ENCODE data around the gene ADAMTS1. TPM values are rescaled to one million over a fixed set of nuclear protein-coding genes. Genes with fewer than 3 reads are reported as not detected.

ADAMTS1 gene
- total RNA-seq, 4 donors from 2014 or later: 29.8 to 54.8 (median 44.3) TPM

DNA sequence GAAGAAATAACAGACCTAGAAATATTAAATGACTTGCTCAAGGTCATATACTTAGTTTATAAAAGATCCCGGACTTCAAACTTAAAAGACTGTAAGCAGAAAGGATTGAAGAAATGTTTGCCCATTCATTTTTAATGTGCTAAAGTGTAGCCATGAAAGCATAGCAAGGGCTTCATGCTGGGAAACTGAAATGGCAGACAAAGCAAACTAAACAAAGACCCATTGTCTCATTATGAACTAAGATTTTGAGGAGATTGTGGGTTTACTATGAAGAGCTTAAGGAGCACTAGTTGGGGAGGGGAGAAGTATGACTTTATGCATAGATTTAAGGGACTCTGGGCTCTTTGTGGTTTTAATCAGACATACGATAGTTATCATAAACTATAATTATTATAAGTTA, 26.3 kb downstream of the ADAMTS1 start:
- Histone ChIP-seq H3K4me1 (no peaks in the 10 kb centered on the region), H3K36me3 (no peaks in the 10 kb centered on the region), H3K27ac (no peak overlapping the region), H3K27me3 (no peaks in the 10 kb centered on the region), H3K9me3 (no peaks in the 10 kb centered on the region), H3K4me3 (no peak overlapping the region)
- 85 to 90% methylated on average over 2 of the region's 2 CpGs for WGBS, 2 donors (ENCODE audit: low coverage in 1 of 2)
- TF ChIP-seq POLR2A (IDR thresholded peaks at IDR 0.05) (no peak), EP300 (IDR thresholded peaks at IDR 0.05; ENCODE audit: low read depth) (no peak), POLR2AphosphoS5 (IDR thresholded peaks at IDR 0.05) (no peak)
- TF ChIP-seq, protein P1, sequence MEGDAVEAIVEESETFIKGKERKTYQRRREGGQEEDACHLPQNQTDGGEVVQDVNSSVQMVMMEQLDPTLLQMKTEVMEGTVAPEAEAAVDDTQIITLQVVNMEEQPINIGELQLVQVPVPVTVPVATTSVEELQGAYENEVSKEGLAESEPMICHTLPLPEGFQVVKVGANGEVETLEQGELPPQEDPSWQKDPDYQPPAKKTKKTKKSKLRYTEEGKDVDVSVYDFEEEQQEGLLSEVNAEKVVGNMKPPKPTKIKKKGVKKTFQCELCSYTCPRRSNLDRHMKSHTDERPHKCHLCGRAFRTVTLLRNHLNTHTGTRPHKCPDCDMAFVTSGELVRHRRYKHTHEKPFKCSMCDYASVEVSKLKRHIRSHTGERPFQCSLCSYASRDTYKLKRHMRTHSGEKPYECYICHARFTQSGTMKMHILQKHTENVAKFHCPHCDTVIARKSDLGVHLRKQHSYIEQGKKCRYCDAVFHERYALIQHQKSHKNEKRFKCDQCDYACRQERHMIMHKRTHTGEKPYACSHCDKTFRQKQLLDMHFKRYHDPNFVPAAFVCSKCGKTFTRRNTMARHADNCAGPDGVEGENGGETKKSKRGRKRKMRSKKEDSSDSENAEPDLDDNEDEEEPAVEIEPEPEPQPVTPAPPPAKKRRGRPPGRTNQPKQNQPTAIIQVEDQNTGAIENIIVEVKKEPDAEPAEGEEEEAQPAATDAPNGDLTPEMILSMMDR (IDR thresholded peaks at IDR 0.05): no peak
- in situ Hi-C loops (cut with MboI; ENCODE audit: low pct_ligation_motif_present in 1 of 4, low pct_unique_long_range_greater_than_20kb in 1 of 4, low sequenced_read_pairs in 3 of 4) (no loop called here), intact Hi-C loops (cut with DNase I; ENCODE audit: low total_unique reads) (no loop called here)
- no peak for DNase-seq

DNA sequence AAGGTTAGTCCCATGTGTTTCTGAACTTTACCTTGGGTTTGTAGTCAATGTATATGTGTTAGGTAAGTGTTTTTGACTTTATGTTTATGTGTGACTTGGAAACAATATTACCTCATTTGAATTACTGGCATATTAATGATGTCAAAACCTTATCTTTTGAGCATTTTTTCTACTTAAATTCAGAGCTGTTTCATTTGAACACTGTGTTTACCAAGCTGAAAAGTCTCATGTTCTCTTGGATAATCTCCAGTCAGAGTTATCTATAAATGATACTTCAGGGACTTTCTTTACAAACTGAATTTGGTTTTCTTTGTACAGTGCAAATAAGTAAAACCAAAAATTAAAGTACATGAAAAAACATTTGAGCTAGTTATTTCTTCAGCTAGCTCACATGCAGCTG, 30.0 kb downstream of the ADAMTS1 start:
- Histone ChIP-seq H3K9me3 (no peaks in the 10 kb centered on the region), H3K36me3 (no peaks in the 10 kb centered on the region), H3K27me3 (no peaks in the 10 kb centered on the region), H3K4me3 (no peak overlapping the region), H3K27ac (no peak overlapping the region), H3K4me1 (peaks cover 0 to 6% (median 0%) of the 10 kb centered on the region in 4 donors)
- no peak for TF ChIP-seq EP300 (IDR thresholded peaks at IDR 0.05; ENCODE audit: low read depth)
- TF ChIP-seq POLR2A (IDR thresholded peaks at IDR 0.05): no peak
- no peak for TF ChIP-seq POLR2AphosphoS5 (IDR thresholded peaks at IDR 0.05)
- TF ChIP-seq, protein P1 (IDR thresholded peaks at IDR 0.05): no peak
- DNase-seq: no peak
- intact Hi-C loops (cut with DNase I; ENCODE audit: low total_unique reads) (no loop called here), in situ Hi-C loops (cut with MboI; ENCODE audit: low pct_ligation_motif_present in 1 of 4, low pct_unique_long_range_greater_than_20kb in 1 of 4, low sequenced_read_pairs in 3 of 4) (no loop called here)

DNA sequence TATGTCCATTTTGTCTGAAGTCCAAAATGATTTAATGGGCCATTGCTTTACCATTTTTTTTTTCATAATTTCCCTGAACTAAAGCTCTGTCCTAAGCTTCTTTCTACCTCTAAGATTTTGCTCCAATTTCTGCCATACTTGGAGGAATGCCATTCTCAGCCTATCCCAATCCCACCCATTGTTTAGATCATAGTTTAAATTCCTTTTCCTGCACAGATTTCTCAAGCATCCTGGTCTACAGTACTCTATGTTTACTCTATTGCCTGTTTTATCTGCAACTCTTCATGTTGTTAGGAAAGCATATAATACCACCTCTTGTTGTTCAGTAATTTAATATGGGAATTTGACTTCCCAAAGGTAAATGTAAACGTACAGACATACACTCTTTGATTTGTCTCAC, 30.8 kb downstream of the ADAMTS1 start:
- Histone ChIP-seq H3K27ac (no peak overlapping the region), H3K36me3 (no peaks in the 10 kb centered on the region), H3K9me3 (no peaks in the 10 kb centered on the region), H3K4me3 (no peak overlapping the region), H3K4me1 (peaks cover 0 to 6% (median 0%) of the 10 kb centered on the region in 4 donors), H3K27me3 (no peaks in the 10 kb centered on the region)
- WGBS, 2 donors (ENCODE audit: low coverage in 1 of 2): 13 to 33% methylated on average over 1 of the region's 1 CpG
- in situ Hi-C loops (cut with MboI; ENCODE audit: low pct_ligation_motif_present in 1 of 4, low pct_unique_long_range_greater_than_20kb in 1 of 4, low sequenced_read_pairs in 3 of 4) (no loop called here), intact Hi-C loops (cut with DNase I; ENCODE audit: low total_unique reads) (no loop called here)
- TF ChIP-seq POLR2A (IDR thresholded peaks at IDR 0.05) (no peak), EP300 (IDR thresholded peaks at IDR 0.05; ENCODE audit: low read depth) (no peak), POLR2AphosphoS5 (IDR thresholded peaks at IDR 0.05) (no peak)
- TF ChIP-seq, protein P1 (IDR thresholded peaks at IDR 0.05): no peak
- DNase-seq: no peak

DNA sequence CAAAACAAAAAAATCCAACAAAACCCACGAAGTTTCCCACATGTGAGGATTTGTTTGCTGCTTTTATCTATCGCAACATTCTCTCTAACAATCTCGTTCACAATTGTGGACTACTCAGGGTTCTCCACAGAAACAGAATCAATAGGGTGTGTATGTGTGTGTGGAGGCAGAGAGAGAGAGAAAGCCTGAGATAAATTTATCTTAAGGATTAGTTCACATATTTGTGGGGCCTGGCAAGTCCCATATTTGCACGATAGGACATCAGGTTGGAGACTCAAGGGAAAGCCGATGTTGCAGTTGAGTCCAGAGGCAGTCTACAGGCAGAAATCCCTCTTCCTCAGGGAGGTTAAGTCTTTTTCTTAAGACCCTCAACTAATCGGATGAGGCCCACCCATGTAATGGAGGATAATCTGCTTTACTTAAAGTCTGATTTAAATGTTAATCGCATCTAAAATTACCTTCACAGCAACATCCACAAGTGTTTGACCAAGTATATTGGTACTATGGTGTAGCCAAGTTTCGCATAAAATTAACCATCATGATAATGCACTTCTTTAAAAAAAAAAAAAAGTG, 31.7 kb downstream of the ADAMTS1 start:
- no peaks in the 10 kb centered on the region for H3K36me3 ChIP-seq
- 72 to 78% methylated on average over 5 to 8 of the region's 8 CpGs for WGBS, 2 donors (ENCODE audit: low coverage in 1 of 2)
- TF ChIP-seq POLR2A (IDR thresholded peaks at IDR 0.05) (no peak), EP300 (IDR thresholded peaks at IDR 0.05; ENCODE audit: low read depth) (no peak), POLR2AphosphoS5 (IDR thresholded peaks at IDR 0.05) (no peak)
- TF ChIP-seq, protein P1 (IDR thresholded peaks at IDR 0.05): no peak

More for the DNA sequence above, 31.7 kb downstream of the ADAMTS1 start:
- H3K9me3 ChIP-seq: no peaks in the 10 kb centered on the region
- intact Hi-C loops (cut with DNase I; ENCODE audit: low total_unique reads): no loop called here
- in situ Hi-C loops (cut with MboI; ENCODE audit: low pct_ligation_motif_present in 1 of 4, low pct_unique_long_range_greater_than_20kb in 1 of 4, low sequenced_read_pairs in 3 of 4): no loop called here
- DNase-seq: no peak
- H3K4me1 ChIP-seq: peaks cover 0 to 6% (median 0%) of the 10 kb centered on the region in 4 donors
- H3K27me3 ChIP-seq: no peaks in the 10 kb centered on the region
- no peak overlapping the region for H3K27ac ChIP-seq
- no peak overlapping the region for H3K4me3 ChIP-seq
